CD4-positive, alpha-beta T cell treated with Interleukin-17A for 4 hours (primary cell): Measurements from ENCODE around the gene COMMD4.

Source experiments
- DNase-seq: peaks from one replicate; pipeline ENCODE4 v3.0.0-alpha.2; 2020; ENCODE audit warnings: mixed read lengths

The COMMD4 gene

GRCh38 chr15:75357976-75358673 is 22.3 kb downstream of the COMMD4 start:
- DNase-seq = no peak

- no peak for DNase-seq
Measured at GRCh38 chr15:75358771-75359536, 23.1 kb downstream of the COMMD4 start.

GRCh38 chr15:75359537-75360250 is 23.8 kb downstream of the COMMD4 start:
- no peak for DNase-seq

- DNase-seq = no peak
Measured at GRCh38 chr15:75360391-75360790, 24.5 kb downstream of the COMMD4 start.

GRCh38 chr15:75360856-75361255 is 25.0 kb downstream of the COMMD4 start:
- no peak for DNase-seq

GRCh38 chr15:75361361-75361988 is 25.6 kb downstream of the COMMD4 start:
- DNase-seq = no peak

- no peak for DNase-seq
Measured at GRCh38 chr15:75361989-75362641, 26.3 kb downstream of the COMMD4 start.

- DNase-seq = no peak
Measured at GRCh38 chr15:75362642-75363249, 26.9 kb downstream of the COMMD4 start.

GRCh38 chr15:75363786-75364185 is 27.9 kb downstream of the COMMD4 start:
- DNase-seq = no peak

GRCh38 chr15:75364881-75365280 is 29.0 kb downstream of the COMMD4 start:
- DNase-seq = no peak

GRCh38 chr15:75366163-75366562 is 30.3 kb downstream of the COMMD4 start:
- no peak for DNase-seq

GRCh38 chr15:75367006-75367405 is 31.1 kb downstream of the COMMD4 start:
- no peak for DNase-seq

- DNase-seq = no peak
Measured at GRCh38 chr15:75367406-75367912, 31.6 kb downstream of the COMMD4 start.

GRCh38 chr15:75367913-75368688 is 32.2 kb downstream of the COMMD4 start, which contains the start of gene MAN2C1:
TSS of gene MAN2C1 (minus strand) at chr15:75368607. CDS start at chr15:75368583, 24 bp downstream.
- DNase-seq = peak; percentile 96

- no peak for DNase-seq
Measured at GRCh38 chr15:75368689-75369239, 32.9 kb downstream of the COMMD4 start.

- no peak for DNase-seq
Measured at GRCh38 chr15:75369897-75370581, 34.2 kb downstream of the COMMD4 start.

GRCh38 chr15:75371486-75371885 is 35.6 kb downstream of the COMMD4 start:
- no peak for DNase-seq

GRCh38 chr15:75371901-75372688 is 36.2 kb downstream of the COMMD4 start:
- DNase-seq = no peak

GRCh38 chr15:75380773-75381172 is 44.9 kb downstream of the COMMD4 start:
- DNase-seq = no peak
